A673 (cell line): ENCODE results near the gene FRAS1. TPM values are rescaled to one million over a fixed set of nuclear protein-coding genes. Genes with fewer than 3 reads are reported as not detected.

Experiments
- BruUV-seq: library from RNA; stranded (reverse); fragments of 400-500 nt; replicated peaks from 2 replicates; lab custom pipeline; 2021; lab: Mats Ljungman, UMichigan
- CTCF ChIA-PET: fragments of 300-600 bp; sonication (Branson Sonifier 250); formaldehyde crosslinking; loops from one replicate; lab custom pipeline; 2022; ENCODE audit warnings: antibody characterized with exemption; lab: Charles Lee
- POLR2A ChIA-PET: fragments of 300-600 bp; sonication (Branson Sonifier 250); formaldehyde crosslinking; loops from one replicate; lab custom pipeline; 2022; ENCODE audit warnings: antibody characterized with exemption; ENCODE audit not compliant: low non-redundant PET; lab: Charles Lee
- DNase-seq: peaks from one replicate; pipeline ENCODE4 v3.0.0-alpha.2; 2015; ENCODE audit warnings: low spot score
- H3K27ac ChIP-seq: fragments of 200-600 bp; sonication (generic); 2 replicates; pipeline ENCODE4 v1.5.1; 2016; ENCODE audit warnings: mixed run types, low read depth, mild to moderate bottlenecking, mixed read lengths, antibody characterized with exemption, low read length; ENCODE audit not compliant: poor library complexity, severe bottlenecking
- H3K27me3 ChIP-seq: fragments of 200-600 bp; sonication (generic); replicated peaks from 2 replicates; pipeline ENCODE4 v1.6.1; 2017; ENCODE audit warnings: mixed run types, low read depth, mild to moderate bottlenecking, mixed read lengths, antibody characterized with exemption, low read length; ENCODE audit not compliant: insufficient read depth, poor library complexity
- H3K36me3 ChIP-seq: fragments of 200-600 bp; sonication (generic); 2 replicates; pipeline ENCODE4 v1.6.1; 2016; ENCODE audit warnings: mixed run types, mild to moderate bottlenecking, mixed read lengths, antibody characterized with exemption, low read length; ENCODE audit not compliant: insufficient read depth, poor library complexity, severe bottlenecking
- H3K4me1 ChIP-seq: fragments of 200-600 bp; sonication (generic); 2 replicates; pipeline ENCODE4 v1.6.1; 2017; ENCODE audit warnings: mixed run types, mild to moderate bottlenecking, mixed read lengths, antibody characterized with exemption, low read length; ENCODE audit not compliant: insufficient read depth, poor library complexity, severe bottlenecking
- H3K4me3 ChIP-seq: fragments of 200-600 bp; sonication (generic); 2 replicates; pipeline ENCODE4 v1.5.1; 2016; ENCODE audit warnings: low read depth, mixed run types, mild to moderate bottlenecking, mixed read lengths, low read length; ENCODE audit not compliant: poor library complexity, severe bottlenecking
- H3K9me3 ChIP-seq: fragments of 200-600 bp; sonication (generic); 2 replicates; pipeline ENCODE4 v1.6.1; 2016; ENCODE audit warnings: mixed run types, low read depth, mild to moderate bottlenecking, mixed read lengths, antibody characterized with exemption, low read length; ENCODE audit not compliant: poor library complexity, severe bottlenecking
- CTCF ChIP-seq: fragments of 300-800, 200-600 bp; sonication (generic); conservative IDR thresholded peaks from 2 replicates; pipeline ENCODE4 v1.5.1; 2017; ENCODE audit warnings: low read depth, mild to moderate bottlenecking, antibody characterized with exemption, low read length, moderate library complexity, mixed read lengths
- EZH2 ChIP-seq: fragments of 200-600 bp; sonication (generic); IDR thresholded peaks from 2 replicates; pipeline ENCODE4 v1.6.1; 2017; ENCODE audit warnings: borderline replicate concordance, low read depth, mild to moderate bottlenecking, mixed read lengths, antibody characterized with exemption, low read length; ENCODE audit not compliant: poor library complexity, severe bottlenecking
- intact Hi-C: fragments of 100-400 bp; cut with micrococcal nuclease; formaldehyde crosslinking; loops from one replicate; pipeline ENCODE4 v1.10.0; 2022; ENCODE audit not compliant: unreplicated experiment
- total RNA-seq: library from RNA; stranded (reverse); gene quantifications from 2 replicates; pipeline ENCODE4 v1.2.3, GENCODE V29; 2021

FRAS1 gene
- total RNA-seq, 1 experiment from 2014 or later: 0.06 TPM

GRCh38 chr4:78524009-78524408 lies 466.9 kb downstream of the FRAS1 start:
- no peak for TF ChIP-seq CTCF
- TF ChIP-seq EZH2: no peak
- H3K27ac ChIP-seq: no peak overlapping the region
- no peaks in the 10 kb centered on the region for H3K4me1 ChIP-seq
- DNase-seq: no peak
- H3K4me3 ChIP-seq: no peak overlapping the region
- CTCF ChIA-PET: no interaction called here
- H3K9me3 ChIP-seq: no peaks in the 10 kb centered on the region
- H3K36me3 ChIP-seq: no peaks in the 10 kb centered on the region
- intact Hi-C loops: loop anchor here (10.0 kb wide), 1 partner anchor 341 kb away; no protein-coding TSS in a partner anchor
- POLR2A ChIA-PET: interaction anchor here (0.6 kb wide), 1 partner anchor 328 kb away, joined by 4 read pairs; no protein-coding TSS in a partner anchor
- no TSS peak for BruUV-seq
- H3K27me3 ChIP-seq: no peaks in the 10 kb centered on the region

GRCh38 chr4:78525559-78525958 lies 468.4 kb downstream of the FRAS1 start:
- no TSS peak for BruUV-seq
- Histone ChIP-seq H3K9me3 (no peaks in the 10 kb centered on the region), H3K4me3 (no peak overlapping the region), H3K27ac (no peak overlapping the region), H3K4me1 (no peaks in the 10 kb centered on the region), H3K36me3 (no peaks in the 10 kb centered on the region), H3K27me3 (no peaks in the 10 kb centered on the region)
- no peak for TF ChIP-seq CTCF
- no peak for TF ChIP-seq EZH2
- CTCF ChIA-PET: no interaction called here
- intact Hi-C loops: loop anchor here (10.0 kb wide), 1 partner anchor 339 kb away; no protein-coding TSS in a partner anchor
- DNase-seq: no peak
- POLR2A ChIA-PET: no interaction called here

GRCh38 chr4:78527103-78527502 lies 470.0 kb downstream of the FRAS1 start:
- Histone ChIP-seq H3K4me1 (no peaks in the 10 kb centered on the region), H3K4me3 (no peak overlapping the region), H3K9me3 (no peaks in the 10 kb centered on the region), H3K36me3 (no peaks in the 10 kb centered on the region), H3K27me3 (no peaks in the 10 kb centered on the region), H3K27ac (no peak overlapping the region)
- no peak for DNase-seq
- CTCF ChIA-PET: no interaction called here
- intact Hi-C loops: loop anchor here (10.0 kb wide), 1 partner anchor 338 kb away; no protein-coding TSS in a partner anchor
- BruUV-seq: no TSS peak
- TF ChIP-seq CTCF: no peak
- POLR2A ChIA-PET: no interaction called here
